ENCODE results near the gene LAPTM5.

GRCh38 chr1:30738715-30739559 lies 18.6 kb downstream of the LAPTM5 start:
- TF ChIP-seq TCF7L2 (IDR thresholded peaks at IDR 0.05; ENCODE audit: borderline replicate concordance, extremely low read depth, insufficient read depth, insufficient read length) (no peak), CTCF (IDR thresholded peaks at IDR 0.05 in 2 of 3, conservative IDR thresholded peaks at IDR 0.05 in 1 of 3; ENCODE audit: borderline replicate concordance in 1 of 3, insufficient read depth in 1 of 3, low read depth in 2 of 3, low read length in 2 of 3) (no peak)

All from HCT116 (cell line).